Measurements from ENCODE around the gene MTHFS. TPM values are rescaled to one million over a fixed set of nuclear protein-coding genes. Genes with fewer than 3 reads are reported as not detected.

Gene MTHFS
- total and polyA plus RNA-seq, 10 donors: 11.7 to 54.2 (median 30.0) TPM

GRCh38 chr15:79820820-79821219 lies 76.0 kb downstream of the MTHFS start:
- Histone ChIP-seq H3K27me3 (replicated peaks in 1 of 7) (no peaks in the 10 kb centered on the region), H3K9me3 (peaks cover 0 to 14% (median 8%) of the 10 kb centered on the region in 8 donors), H3K4me3 (no peak overlapping the region), H3K27ac (no peak overlapping the region), H3K4me1 (peaks cover 0 to 14% (median 4%) of the 10 kb centered on the region in 6 donors), H3K36me3 (no peaks in the 10 kb centered on the region)
- TF ChIP-seq, protein P1, sequence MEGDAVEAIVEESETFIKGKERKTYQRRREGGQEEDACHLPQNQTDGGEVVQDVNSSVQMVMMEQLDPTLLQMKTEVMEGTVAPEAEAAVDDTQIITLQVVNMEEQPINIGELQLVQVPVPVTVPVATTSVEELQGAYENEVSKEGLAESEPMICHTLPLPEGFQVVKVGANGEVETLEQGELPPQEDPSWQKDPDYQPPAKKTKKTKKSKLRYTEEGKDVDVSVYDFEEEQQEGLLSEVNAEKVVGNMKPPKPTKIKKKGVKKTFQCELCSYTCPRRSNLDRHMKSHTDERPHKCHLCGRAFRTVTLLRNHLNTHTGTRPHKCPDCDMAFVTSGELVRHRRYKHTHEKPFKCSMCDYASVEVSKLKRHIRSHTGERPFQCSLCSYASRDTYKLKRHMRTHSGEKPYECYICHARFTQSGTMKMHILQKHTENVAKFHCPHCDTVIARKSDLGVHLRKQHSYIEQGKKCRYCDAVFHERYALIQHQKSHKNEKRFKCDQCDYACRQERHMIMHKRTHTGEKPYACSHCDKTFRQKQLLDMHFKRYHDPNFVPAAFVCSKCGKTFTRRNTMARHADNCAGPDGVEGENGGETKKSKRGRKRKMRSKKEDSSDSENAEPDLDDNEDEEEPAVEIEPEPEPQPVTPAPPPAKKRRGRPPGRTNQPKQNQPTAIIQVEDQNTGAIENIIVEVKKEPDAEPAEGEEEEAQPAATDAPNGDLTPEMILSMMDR (IDR thresholded peaks at IDR 0.05 in 8 of 11, conservative IDR thresholded peaks at IDR 0.05 in 3 of 11): no peak
- TF ChIP-seq POLR2AphosphoS5 (IDR thresholded peaks at IDR 0.05) (no peak), POLR2A (IDR thresholded peaks at IDR 0.05) (no peak)
- no peak for DNase-seq
- 73 to 91% (median 84%) methylated on average over 2 of the region's 2 CpGs for WGBS, 5 donors
- intact Hi-C loops (cut with DNase I; ENCODE audit: low total_unique reads): no loop called here

DNA sequence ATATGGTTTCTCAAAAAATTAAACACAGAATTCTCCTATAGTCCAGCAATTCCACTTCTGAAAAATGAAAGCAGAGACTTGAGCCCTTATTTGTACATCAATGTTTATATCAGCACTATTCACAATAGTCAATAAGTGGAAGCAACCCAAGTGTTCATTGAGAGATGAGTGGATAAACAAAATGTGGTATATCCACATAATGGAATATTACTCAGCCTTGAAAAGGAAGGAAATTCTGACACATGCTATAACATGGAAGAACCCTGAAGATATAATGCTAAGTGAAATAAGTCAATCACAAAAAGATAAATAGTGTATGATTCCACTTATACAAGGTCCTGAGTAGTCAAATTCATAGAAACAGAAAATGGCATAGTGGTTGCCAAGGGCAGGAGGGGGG lies 76.6 kb downstream of the MTHFS start:
- TF ChIP-seq POLR2A (IDR thresholded peaks at IDR 0.05): no peak
- TF ChIP-seq, protein P1 (IDR thresholded peaks at IDR 0.05 in 8 of 11, conservative IDR thresholded peaks at IDR 0.05 in 3 of 11): no peak
- no peak for TF ChIP-seq POLR2AphosphoS5 (IDR thresholded peaks at IDR 0.05)
- intact Hi-C loops (cut with DNase I; ENCODE audit: low total_unique reads): no loop called here
- Histone ChIP-seq H3K36me3 (no peaks in the 10 kb centered on the region), H3K4me3 (no peak overlapping the region), H3K27ac (no peak overlapping the region), H3K9me3 (peaks cover 0 to 14% (median 8%) of the 10 kb centered on the region in 8 donors), H3K27me3 (replicated peaks in 1 of 7) (no peaks in the 10 kb centered on the region), H3K4me1 (peaks cover 0 to 14% (median 4%) of the 10 kb centered on the region in 6 donors)
- no peak for DNase-seq

DNA sequence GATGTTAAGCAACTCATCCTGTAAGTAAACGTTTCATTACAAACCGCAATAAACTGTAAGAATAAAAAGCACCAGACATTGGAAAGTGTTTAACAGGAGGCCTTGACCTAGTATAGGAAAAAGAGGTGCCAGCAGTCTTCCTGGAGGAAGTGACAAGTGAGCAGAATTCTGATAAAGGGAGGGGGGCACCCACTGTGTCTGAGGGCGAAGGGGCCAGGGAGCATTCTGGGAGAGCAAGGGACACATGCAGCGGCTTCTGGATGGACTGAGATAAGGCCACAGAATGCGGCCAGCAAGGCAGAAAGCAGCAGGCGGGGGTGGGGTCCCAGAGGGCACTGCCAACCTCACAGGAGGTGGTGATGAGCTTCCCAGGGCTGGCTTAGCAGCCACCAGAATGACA lies 80.2 kb downstream of the MTHFS start:
- Histone ChIP-seq H3K4me3 (no peak overlapping the region), H3K9me3 (peaks cover 0 to 14% (median 8%) of the 10 kb centered on the region in 8 donors), H3K36me3 (no peaks in the 10 kb centered on the region), H3K27ac (no peak overlapping the region), H3K4me1 (peaks cover 0 to 14% (median 4%) of the 10 kb centered on the region in 6 donors), H3K27me3 (replicated peaks in 1 of 7) (no peaks in the 10 kb centered on the region)
- DNase-seq: no peak
- intact Hi-C loops (cut with DNase I; ENCODE audit: low total_unique reads): no loop called here
- no peak for TF ChIP-seq POLR2AphosphoS5 (IDR thresholded peaks at IDR 0.05)
- TF ChIP-seq, protein P1 (IDR thresholded peaks at IDR 0.05 in 8 of 11, conservative IDR thresholded peaks at IDR 0.05 in 3 of 11): no peak
- no peak for TF ChIP-seq POLR2A (IDR thresholded peaks at IDR 0.05)
- WGBS, 5 donors: 27 to 58% (median 39%) methylated on average over 6 of the region's 6 CpGs

DNA sequence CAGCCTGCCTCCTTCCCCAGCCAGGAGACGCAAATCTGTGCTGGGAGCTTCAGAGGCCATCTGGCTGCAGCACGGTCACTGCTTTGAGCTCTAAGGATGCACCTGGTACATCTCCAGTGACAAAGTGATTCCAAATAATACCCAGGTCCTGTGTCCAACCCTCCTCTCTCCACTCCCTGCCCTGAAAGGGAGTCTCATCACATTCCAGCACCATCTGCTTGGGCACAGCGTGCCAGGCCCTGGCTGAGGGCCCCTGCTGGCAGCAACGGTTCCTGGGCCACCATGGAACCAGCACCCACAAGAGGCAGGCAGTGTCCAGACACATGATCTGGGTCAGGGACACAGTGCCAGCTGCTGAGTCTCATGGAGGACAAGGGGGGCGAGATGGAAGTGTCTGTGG lies 81.3 kb downstream of the MTHFS start:
- Histone ChIP-seq H3K4me1 (peaks cover 0 to 14% (median 4%) of the 10 kb centered on the region in 6 donors), H3K4me3 (no peak overlapping the region), H3K27ac (no peak overlapping the region), H3K27me3 (replicated peaks in 1 of 7) (no peaks in the 10 kb centered on the region), H3K36me3 (no peaks in the 10 kb centered on the region), H3K9me3 (peaks cover 0 to 11% (median 7%) of the 10 kb centered on the region in 8 donors)
- intact Hi-C loops (cut with DNase I; ENCODE audit: low total_unique reads): no loop called here
- WGBS, 5 donors: 75 to 89% (median 83%) methylated on average over 5 of the region's 5 CpGs
- TF ChIP-seq, protein P1 (IDR thresholded peaks at IDR 0.05 in 8 of 11, conservative IDR thresholded peaks at IDR 0.05 in 3 of 11): no peak
- TF ChIP-seq POLR2A (IDR thresholded peaks at IDR 0.05) (no peak), POLR2AphosphoS5 (IDR thresholded peaks at IDR 0.05) (no peak)
- no peak for DNase-seq

All from spleen (tissue), 11 donors.